HG03520 (cell line): Measurements from ENCODE around the gene TBX19.

Experiments
- ATAC-seq: cut with Tn5 transposase; IDR thresholded peaks from one replicate; pipeline ENCODE4 v1.9.1; 2021; ENCODE audit warnings: mild to moderate bottlenecking, moderate library complexity; ENCODE audit not compliant: unreplicated experiment

TBX19 gene

DNA sequence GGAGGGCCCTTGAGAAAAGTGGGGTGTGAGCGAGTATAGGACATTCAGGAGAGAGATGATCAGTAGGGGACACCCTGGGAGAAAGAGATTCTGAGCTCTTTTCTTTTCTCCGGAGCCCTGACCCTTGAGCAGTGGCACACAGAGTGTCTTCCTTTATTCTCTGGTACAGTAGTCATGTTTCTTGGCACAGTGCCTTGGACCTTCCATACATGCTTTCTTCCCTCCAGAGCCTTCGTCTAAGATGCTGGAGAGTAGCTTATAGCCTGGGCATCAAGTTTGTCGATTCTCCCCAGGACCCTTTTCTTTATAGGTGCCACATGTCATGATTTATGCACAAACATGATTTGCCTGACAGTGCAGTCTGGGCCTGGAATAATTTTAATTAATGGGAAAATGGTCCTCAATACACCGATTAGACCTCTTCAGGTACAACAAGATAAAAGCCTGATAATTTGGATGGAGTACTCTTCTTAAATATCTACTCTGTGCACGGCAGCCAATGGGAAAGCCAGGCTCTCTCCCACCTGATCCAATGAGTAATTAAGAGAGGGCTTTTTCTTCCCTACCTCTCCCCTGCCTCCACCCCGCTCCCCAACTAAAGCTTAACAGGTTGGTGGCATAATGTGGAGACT lies at the start of gene TBX19:
Gene TBX19, plus strand, starts transcription at position 582 of the 632 bp plus-strand sequence. CDS start 214 bp downstream, outside the sequence.
- no peak for ATAC-seq

DNA sequence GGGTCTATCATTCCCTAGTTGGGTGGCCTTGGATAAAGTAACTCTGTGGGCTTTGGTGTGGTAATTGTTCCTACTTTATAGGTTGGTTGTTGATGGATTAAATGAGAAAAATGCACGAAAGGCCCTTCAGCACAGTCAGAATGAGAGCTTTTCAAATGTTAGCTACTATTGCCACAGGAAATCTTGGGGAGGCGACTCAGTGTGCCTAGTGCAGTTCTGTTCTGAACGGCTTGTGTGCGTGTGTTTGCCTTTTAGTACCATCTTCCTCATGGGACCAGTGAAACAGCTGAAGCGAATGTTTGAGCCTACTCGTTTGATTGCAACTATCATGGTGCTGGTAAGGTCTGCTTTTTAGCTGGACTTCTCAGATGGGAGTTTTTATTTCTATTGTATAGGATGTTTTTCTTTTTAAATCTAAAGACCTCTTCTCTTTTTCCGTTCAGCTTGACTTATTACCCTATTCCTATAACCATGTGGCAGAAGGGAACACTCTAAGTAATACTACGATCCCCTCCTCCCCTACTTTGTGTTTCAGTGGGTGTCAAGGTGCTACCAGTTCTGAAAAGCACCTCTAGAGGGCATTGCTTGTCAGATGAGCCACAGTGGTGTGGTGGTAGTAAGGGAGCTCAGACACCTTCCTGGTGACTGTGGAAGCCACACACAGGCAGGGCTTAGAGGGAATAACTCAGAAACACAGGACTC lies 45.7 kb upstream of the TBX19 start:
- ATAC-seq = peak; percentile 88

DNA sequence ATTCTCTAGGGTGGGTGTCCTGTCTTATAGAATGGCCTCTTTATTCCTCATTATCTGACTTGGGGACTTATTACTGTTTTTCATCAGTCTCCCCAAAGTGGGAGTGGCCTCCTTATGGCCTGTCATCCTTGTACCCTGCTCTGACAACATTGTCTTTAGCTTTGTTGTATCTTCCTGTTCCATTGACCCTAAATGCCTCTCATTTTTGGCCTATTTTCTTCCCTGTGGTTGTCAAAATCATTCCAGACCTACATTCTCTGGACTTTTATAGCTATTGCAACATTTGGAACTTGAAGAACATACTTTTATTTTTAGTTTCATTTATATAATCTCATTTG lies 45.2 kb upstream of the TBX19 start:
- peak; percentile 9 for ATAC-seq

DNA sequence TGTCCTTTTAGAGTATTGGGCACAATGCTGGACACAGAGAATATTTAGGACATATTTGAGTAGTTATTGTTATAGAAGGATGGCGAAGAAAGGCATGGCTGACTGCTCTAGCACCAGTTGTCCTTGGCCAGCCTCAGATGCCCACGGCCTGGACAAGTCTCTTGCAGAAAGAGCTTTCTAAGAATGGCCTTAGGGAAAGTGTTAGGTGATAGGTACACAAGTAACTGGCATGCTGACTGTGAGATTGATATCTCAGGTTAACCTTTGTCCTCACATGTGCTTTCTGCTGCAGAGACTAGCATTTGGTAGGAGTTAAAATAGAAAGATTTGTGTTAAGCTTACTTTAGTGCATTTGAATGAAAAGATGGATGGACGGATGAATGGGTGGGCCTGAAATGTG lies 44.7 kb upstream of the TBX19 start:
- ATAC-seq = no peak

DNA sequence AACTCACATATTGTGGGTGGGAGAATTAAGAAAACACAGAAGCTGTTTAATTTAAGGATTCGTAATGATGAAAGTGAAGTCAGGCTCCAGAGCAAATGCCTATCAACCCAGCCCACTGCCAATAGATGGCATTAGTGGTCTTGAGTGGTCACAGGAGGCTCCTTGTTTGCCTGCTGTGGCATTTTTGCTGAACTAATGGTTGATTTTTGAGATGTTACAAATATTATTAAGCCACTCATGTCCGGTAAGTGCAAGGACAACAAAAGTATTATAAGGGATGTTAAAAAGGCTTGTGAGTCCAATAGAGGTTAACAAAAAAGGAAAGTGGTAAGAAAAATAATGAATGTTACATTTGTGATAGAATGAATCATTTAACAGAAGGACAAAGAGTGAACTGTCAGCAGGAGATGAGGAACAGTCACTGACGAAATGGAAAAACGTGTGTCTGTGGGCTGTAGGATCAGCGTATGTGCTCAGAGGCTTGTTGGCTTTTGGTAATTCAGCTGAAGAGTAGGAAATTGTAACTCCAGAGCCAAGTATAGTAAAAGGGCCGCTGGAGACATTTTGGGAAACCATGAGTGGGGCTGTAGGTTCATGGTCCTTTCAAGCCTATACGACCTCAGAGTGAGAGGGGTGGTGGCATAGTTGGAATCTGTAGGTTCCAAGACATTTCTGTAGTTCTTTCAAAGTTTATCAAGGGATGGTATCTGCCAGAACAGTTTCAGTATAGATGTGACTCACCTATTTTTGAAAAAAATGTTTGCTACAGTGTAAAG lies 43.7 kb upstream of the TBX19 start:
- ATAC-seq = no peak

DNA sequence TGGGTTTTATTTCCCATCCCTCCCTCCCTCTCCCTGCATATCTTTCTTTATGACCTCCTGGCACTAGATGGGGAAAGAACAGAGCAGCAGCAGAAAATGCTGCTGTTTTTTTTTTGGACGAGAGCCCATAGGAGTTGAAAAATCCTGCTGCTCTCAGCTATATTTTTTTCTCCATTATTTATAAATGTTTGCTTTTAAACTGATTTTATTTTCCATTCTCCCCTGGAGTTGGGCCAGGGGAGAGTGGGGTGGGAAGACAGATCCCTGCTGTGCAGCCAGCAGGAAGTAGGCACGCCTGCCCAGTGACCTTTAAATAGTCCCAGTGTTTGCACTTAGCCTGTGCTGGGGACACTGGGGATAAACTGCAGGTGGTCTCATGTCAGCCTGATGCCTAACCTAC lies 37.5 kb upstream of the TBX19 start:
- no peak for ATAC-seq

DNA sequence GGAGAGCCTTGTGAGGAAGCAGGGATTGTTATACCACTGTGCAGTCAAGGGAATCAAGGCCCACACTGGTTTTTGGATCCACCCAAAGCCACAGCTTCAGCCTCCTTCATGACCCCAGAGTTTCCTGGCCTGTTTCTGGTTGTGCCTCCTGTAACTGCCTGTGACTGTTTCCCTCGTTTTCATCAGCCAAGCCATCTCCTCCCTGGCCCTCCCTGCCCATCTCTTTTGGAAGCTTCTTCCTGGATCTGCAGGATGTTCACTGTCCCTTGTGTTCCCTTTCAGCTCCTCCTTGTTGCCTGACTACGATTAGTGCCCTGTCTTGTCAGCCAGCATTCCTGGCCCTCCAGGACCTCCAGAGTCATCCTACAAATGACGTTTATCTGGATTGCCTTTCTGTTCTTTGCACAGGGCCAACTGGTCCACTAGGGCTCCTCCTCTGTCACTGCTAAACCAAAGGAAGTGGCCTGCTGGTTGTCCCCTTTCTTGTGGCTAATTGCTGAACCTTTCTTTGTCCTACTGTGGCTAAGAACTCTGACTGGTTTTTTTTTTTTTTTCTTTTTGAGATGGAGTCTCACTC lies 37.0 kb upstream of the TBX19 start:
- no peak for ATAC-seq

DNA sequence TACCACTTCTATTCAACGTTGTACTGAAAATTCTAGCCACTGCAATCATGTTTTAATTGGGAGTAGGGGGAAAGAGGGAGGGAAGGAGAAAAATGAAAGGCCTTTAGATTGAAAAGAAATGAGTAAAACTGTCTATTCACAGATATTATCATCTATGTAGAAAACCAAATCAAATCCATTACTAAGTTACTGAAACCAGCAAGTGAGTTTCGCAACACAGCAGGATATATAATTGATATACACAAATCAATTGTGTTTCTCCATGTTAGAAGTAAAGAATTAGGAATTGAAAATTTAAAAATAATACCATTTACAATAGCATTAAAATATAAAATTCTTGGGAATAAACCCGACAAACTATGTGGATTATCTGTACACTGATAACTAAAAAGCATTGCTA lies 35.6 kb upstream of the TBX19 start:
- ATAC-seq = no peak

DNA sequence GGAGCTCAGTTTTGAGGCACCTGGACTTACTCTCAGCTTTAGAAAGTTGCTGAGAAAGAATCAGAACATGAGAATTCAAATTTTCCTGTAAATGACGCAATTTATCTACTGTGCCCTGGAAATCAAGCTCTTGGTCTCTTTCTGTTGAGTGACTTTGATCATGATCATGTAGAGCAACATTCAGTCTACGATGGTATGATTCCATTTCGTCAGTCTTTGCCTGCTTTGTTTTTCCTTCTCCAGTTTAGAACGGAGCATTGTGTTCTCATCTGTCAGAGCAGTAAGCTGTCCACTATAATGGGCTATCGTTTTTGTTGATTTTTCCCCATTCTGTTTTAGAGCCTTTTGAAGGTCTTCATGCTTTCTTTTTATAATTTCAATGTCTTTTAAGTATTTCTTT lies 34.2 kb upstream of the TBX19 start:
- ATAC-seq = no peak

DNA sequence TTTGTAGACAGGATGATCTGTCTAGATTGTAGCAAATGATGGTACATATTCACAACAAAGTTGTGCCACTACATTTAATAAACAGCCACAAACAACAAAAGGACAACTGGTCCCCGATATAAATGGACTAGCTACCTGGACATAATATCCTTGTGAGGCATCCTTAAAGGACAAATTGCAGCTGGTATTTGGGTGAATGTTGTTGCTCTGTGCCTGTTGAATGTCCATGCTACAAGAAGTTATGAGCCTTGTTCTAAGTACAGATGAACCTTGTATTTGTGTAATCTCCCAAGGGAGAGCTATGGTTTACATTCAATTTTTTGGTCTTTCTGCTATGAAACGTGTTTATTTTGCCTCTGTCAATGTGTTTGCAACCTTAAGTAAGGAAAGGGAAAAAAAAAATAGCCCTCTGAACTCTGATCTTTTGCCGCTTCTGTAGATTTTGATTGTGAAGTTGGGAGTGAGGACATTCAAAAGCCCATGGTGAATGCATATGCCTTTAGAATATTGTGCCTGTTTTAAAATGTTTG lies 28.4 kb upstream of the TBX19 start:
- no peak for ATAC-seq

DNA sequence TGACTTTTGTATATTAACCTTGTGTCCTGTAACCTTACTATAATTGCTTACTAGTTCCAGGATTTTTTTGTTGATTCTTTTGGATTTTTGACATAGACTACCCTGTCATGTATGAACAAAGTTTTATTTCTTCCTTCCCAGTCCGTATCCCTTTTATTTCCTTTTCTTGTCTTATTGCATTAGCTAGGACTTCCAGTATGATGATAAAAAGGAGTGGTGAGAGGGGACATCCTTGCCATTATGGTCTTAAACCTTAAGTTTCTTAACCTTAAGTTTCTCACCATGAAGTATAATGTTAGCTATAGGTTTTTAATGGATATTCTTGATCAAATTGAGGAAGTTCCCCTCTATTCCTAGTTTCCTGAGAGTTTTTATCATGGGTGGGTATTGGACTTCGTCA lies 24.5 kb upstream of the TBX19 start:
- no peak for ATAC-seq

DNA sequence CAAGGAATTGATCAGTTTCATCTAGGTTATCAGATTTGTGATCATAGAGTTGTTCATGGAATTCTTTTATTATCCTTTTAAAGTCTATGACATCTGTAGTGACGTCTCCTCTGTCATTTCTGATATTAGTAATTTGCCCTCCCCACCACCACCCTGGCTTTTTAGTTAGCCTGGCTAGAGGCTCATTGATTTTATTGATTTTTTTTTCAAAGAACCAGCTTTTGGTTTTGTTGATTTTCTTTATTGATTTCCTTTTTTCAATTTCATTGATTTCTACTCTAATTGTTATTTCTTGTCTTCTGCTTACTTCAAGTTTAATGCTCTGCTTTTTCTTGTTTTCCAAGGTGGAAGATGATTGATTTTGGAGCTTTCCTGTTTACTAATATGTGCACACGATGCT lies 23.3 kb upstream of the TBX19 start:
- no peak for ATAC-seq

DNA sequence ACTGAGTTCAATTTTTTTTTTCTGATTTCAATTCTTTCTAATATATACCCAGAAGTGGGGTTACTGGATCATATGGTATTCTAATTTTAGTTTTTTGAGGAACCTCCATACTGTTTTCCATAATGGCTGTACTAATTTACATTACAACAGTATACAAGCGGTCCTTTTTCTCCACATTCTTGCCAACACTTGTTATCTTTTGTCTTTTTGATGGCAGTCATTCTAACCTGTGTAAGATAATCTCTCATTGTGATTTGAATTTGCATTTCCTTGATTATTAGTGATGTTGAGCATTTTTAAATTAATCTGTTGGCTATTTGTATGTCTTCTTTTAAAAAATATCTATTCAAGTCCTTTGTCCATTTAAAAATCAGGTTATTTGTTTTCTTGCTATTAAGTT lies 21.1 kb upstream of the TBX19 start:
- ATAC-seq = no peak

DNA sequence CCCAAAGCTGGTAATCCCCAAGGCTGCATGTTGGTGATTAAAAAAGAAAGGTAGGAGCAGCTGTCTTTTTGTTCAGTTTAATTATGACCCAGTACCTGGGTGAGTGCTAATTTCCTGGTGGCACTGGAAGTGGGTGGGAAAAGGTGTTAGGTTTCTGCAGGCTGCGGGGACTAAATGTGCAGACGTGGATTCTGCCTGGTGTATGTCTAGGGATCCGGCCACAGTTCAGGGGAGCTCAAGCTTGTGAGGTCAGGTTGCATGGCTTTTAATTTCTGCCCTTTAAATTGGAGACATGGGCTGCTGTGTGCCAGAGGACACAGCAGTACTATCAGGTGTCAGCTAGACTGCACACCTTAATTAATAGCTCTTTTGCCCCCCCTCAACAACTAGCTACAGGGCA lies 20.3 kb upstream of the TBX19 start:
- ATAC-seq = no peak

DNA sequence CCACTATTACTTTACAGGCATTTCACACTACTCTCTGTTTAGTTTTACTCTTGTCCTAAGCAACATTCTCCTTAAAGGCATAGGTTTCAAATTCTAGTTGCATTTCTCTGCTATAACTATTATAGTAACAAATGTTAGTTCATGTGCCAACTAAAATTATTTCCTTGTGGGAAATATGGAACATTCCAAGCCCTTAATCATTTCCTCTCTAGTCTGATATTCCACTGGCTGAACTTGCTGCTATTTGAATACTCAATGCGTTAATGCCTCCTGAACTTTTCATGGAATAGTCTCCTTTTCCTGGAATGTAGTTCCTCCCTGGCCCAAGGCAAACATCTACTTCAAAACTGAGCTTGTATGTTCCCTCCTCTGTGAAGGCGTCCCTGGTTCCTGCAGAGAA lies 19.3 kb upstream of the TBX19 start:
- ATAC-seq = no peak

DNA sequence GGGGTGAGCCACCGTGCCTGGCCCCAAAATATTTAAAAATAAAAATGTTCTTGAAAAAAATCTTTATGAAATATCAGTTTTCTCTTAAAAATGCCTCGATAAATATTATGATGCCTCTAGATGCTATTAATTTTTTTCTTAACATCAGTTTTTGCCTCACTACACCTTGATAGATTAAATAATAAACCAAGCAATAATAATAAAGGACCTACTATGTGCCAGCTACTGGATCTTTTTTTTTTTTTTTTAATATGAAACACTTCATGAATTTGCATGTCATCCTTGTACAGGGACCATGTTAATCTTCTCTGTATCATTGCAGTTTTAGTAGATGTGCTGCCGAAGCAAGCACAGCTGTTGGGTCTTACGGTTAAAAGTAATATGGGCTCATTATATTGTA lies 17.5 kb upstream of the TBX19 start:
- ATAC-seq = no peak

DNA sequence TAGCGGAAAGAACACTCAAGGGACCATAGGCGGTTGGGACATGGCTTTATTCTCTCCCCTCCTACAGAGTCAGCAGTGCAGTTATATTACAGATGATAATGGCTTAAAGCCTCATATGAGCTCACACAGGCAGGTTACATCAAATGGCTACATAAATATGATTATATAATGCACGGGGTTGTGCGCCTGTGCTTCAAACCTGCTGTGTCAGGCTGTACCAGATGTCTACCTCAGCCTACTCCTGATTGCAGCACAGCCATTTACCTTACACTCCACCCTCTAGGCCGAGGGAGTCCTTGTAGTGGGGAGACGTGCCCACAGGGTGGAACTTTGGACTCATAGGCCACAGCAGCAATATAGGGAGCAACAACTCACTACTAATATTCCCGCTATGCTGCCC lies 16.4 kb upstream of the TBX19 start:
- no peak for ATAC-seq

DNA sequence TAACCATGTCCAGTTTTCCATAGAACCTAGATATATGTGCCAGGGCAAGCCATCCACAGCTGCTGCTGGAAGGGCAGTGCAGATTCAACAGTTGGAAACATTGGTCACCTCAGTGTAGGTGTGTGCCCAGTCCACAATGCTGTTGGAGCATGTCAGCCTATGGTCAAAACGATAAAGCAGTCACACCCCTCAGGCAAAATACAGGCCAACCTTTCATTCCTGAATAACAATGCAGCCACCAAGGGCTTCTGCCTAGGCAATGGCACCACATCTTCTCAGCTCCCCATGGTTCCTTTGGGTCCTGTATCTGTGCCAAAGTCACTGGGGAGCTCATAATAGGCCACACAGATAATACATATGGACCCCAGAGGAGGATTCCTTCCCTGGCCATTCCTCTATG lies 15.1 kb upstream of the TBX19 start:
- no peak for ATAC-seq

DNA sequence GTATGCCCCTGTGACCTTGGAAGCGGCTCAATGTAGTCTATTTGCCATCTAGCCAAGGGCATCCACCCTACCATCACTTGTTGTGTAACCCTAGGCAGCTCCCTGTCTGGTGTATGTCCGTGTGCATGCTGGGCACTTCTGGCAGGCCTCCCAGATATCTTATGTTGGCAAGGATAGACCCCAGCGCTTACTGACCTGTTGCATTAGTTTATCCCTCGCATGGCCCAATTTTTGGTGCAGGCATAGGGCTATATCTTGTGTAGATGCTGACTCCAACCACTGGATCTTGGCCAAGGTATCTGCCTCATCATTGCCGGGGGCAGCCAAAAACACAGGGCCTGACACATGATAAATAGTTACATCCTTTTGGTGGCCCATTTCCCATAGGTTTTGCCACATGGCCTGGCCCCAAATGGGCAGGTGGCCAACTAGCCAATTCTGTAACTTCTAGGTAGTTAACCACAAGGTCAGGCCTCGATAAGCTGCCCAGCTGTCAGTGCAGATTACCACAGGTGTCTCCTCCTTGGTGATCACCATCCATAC lies 14.0 kb upstream of the TBX19 start:
- ATAC-seq = no peak

DNA sequence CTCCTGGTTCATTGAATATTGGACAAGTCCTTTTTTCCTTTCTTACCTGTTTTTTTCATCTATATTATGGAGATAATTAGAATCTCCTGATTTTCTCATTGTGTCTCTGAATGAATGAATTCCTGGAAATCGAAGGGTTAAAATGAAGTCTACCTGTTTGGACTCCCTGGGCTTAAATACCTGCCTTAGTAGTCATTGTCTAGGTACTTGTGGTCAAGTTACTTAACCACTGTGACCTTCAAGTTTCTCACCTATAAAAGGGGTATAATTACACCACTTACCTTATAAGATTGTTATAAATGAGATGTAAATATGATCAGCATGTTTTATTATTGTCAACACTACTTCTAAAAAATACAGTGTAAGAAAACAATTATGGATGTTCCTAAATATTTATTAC lies 9.0 kb upstream of the TBX19 start:
- no peak for ATAC-seq

DNA sequence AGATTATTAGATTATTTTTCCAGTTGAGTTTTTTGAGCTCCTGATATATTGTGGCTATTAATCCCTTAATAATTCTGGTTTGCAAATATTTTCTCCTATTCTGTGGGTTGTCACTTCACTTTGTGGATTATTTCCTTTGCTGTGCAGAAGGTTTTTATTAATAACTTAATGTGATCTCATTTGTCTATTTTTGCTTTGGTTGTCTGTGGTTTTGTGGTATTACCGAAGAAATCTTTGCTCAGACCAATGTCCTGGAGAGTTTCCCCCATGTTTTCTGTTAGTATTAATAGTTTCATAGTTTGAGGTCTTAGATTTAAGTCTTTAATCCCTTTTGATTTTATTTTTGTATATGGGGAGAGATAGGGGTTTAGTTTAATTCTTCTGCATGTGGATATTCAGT lies 7.1 kb upstream of the TBX19 start:
- no peak for ATAC-seq
